Fibroblast of mammary gland (primary cell): Measurements from ENCODE around the gene TLR6.
"Not testable (repeated sequence)": the region's sequence is repeated elsewhere in the genome, so short reads cannot be mapped to it uniquely, and the experiment has no call there.

ENCODE experiments used
- DNase-seq: peaks from one replicate; pipeline ENCODE4 v3.0.0-alpha.2; 2010; ENCODE audit warnings: low read depth
- H3K4me3 ChIP-seq: 2 replicates; pipeline ENCODE4 v1.5.1; 2011; ENCODE audit warnings: low read depth, mild to moderate bottlenecking, low read length, moderate library complexity; ENCODE audit not compliant: control insufficient read depth
- TF ChIP-seq, protein P1 (sequence below): conservative IDR thresholded peaks from 2 replicates; pipeline ENCODE4 v1.5.1; 2011; ENCODE audit warnings: low read depth, low read length, inconsistent platforms; ENCODE audit not compliant: control insufficient read depth, insufficient read depth

The TLR6 gene

DNA sequence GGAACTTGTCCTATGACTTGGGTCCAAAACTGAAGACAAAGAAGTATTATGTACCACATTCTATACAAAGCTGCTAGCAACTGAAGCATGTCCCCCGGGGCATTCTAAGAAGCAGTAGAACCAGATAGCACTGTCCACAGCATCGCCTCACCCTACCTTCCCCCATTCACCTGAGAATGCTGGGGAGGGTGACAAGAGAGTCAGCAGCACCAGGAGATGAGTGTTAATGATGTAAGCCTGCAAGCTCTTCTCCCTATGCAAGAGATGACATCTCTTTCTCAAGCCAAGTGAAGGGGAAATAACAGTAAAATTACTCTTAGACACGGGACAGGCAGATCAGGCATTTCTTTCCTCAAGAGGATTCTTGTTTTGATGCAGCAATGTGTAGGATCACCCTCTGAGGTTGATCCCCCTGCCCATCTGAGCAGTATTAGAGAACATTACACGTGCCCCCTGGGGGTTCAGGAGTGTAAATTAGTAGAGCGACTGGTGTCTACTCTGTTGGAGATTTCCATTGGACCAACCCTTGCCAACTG is 38.1 kb downstream of the TLR6 start:
- DNase-seq = no peak
- TF ChIP-seq, protein P1, sequence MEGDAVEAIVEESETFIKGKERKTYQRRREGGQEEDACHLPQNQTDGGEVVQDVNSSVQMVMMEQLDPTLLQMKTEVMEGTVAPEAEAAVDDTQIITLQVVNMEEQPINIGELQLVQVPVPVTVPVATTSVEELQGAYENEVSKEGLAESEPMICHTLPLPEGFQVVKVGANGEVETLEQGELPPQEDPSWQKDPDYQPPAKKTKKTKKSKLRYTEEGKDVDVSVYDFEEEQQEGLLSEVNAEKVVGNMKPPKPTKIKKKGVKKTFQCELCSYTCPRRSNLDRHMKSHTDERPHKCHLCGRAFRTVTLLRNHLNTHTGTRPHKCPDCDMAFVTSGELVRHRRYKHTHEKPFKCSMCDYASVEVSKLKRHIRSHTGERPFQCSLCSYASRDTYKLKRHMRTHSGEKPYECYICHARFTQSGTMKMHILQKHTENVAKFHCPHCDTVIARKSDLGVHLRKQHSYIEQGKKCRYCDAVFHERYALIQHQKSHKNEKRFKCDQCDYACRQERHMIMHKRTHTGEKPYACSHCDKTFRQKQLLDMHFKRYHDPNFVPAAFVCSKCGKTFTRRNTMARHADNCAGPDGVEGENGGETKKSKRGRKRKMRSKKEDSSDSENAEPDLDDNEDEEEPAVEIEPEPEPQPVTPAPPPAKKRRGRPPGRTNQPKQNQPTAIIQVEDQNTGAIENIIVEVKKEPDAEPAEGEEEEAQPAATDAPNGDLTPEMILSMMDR = no peak
- H3K4me3 ChIP-seq = no peak overlapping the region

GRCh38 chr4:38815885-38816782 is 40.5 kb downstream of the TLR6 start:
- H3K4me3 ChIP-seq = no peak overlapping the region
- peak; percentile 20 for DNase-seq
- TF ChIP-seq, protein P1 = no peak

- H3K4me3 ChIP-seq = no peak overlapping the region
- DNase-seq = no peak
- TF ChIP-seq, protein P1 = no peak
Measured at GRCh38 chr4:38814386-38814785, 42.2 kb downstream of the TLR6 start.

DNA sequence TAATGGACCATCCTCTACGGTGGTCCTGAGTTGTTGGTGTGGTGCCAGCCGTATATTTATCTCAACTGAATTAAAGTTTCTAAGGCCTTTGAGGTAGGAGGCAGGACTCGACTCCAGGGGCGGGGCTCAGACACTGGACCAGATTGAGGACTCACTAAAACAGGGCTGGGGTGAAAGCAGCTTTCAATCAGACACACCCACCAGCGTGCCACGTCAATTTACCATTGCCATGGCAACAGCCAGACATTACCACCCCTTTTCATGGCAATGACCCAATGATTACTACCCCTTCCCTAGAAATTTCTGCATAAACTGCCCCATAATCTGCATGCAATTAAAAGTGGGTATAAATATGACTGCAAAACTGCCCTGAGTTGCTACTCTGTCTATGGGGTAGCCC is 45.3 kb downstream of the TLR6 start:
- no peak overlapping the region for H3K4me3 ChIP-seq
- no peak for DNase-seq
- TF ChIP-seq, protein P1 = no peak

DNA sequence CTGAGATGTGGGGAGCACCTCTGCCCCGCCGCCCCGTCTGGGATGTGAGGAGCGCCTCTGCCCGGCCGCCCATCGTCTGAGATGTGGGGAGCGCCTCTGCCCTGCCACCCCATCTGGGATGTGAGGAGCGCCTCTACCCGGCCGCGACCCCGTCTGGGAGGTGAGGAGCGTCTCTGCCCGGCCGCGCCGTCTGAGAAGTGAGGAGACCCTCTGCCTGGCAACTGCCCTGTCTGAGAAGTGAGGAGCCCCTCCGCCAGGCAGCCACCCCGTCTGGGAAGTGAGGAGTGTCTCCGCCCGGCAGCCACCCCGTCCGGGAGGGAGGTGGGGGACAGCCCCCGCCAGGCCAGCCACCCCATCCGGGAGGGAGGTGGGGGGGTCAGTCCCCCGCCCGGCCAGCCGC is 49.2 kb downstream of the TLR6 start:
- not testable (repeated sequence) for H3K4me3 ChIP-seq, DNase-seq

DNA sequence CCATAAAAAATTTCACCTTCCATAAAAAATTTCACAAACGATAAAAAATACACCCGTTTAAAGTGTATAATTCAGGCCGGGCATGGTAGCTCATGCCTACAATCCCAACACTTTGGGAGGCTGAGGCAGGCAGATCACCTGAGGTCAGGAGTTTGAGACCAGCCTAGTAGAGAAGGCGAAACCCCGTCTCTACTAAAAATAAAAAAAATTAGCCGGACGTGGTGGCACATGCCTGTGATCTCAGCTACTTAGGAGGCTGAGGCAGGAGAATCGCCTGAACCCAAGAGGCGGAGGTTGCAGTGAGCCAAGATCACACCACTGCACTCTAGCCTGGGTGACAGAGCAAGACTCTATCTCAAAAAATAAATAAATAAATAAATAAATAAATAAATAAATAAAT is 50.4 kb downstream of the TLR6 start:
- H3K4me3 ChIP-seq, DNase-seq: not testable (repeated sequence)

DNA sequence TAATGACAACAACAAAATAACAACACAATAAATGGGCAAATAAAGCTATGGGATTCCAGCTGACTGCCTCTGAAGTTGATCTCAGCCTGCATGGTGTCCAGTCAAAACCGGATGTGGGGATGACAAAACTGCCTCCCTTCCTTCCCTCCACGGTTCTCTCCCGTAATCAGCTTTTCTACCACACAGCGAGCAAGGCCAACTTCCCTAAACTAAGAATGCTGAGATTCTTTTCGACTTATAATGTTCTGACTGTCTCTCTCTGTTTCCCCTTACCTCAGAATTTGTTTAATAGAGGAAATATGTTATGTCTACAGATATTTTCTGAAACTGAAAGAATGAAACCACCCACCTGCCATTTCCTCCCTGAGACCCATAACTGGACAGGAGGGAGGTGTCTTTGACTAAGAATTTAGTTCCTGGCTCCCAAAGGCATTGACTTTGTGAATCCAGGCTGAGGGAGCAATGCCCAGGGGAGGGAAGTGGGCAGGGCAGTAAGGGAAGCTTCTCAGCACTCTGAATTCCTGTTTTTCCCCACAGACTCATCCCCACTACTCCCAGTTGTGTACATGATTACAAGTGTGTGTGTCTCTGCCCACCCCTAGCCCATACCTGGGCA is 51.0 kb downstream of the TLR6 start:
- TF ChIP-seq, protein P1 = no peak
- H3K4me3 ChIP-seq = no peak overlapping the region
- peak; percentile 17 for DNase-seq
